DND-41 (cell line): Measurements from ENCODE around the gene CLDN19.

Source experiments
- ATAC-seq: fragments of 200-7000 bp; cut with Tn5 transposase; 3 replicates; pipeline ENCODE4 v1.9.1; 2021; ENCODE audit warnings: low read depth; ENCODE audit not compliant: insufficient read depth
- DNase-seq: peaks from one replicate; pipeline ENCODE4 v3.0.0-alpha.2; 2020
- H2AFZ ChIP-seq: 2 replicates; pipeline ENCODE4 v1.6.0; 2012; ENCODE audit warnings: low read depth, low read length
- H3K27ac ChIP-seq: 2 replicates; pipeline ENCODE4 v1.5.1; 2012; ENCODE audit warnings: low read length, inconsistent platforms
- H3K27me3 ChIP-seq: fragments of 200-600 bp; sonication (generic); 2 replicates; pipeline ENCODE4 v1.6.0; 2012; ENCODE audit warnings: low read length, mild to moderate bottlenecking, inconsistent platforms; ENCODE audit not compliant: insufficient read depth, poor library complexity
- H3K36me3 ChIP-seq: 2 replicates; pipeline ENCODE4 v1.5.1; 2012; ENCODE audit warnings: low read length, inconsistent platforms; ENCODE audit not compliant: insufficient read depth
- H3K4me1 ChIP-seq: 2 replicates; pipeline ENCODE4 v1.5.1; 2012; ENCODE audit warnings: mild to moderate bottlenecking, low read length; ENCODE audit not compliant: insufficient read depth
- H3K4me2 ChIP-seq: 2 replicates; pipeline ENCODE4 v1.6.0; 2012; ENCODE audit warnings: mild to moderate bottlenecking, moderate library complexity, low read length, inconsistent platforms; ENCODE audit not compliant: insufficient read depth
- H3K4me3 ChIP-seq, 2 experiments: fragments of 200-600 bp in 1 of 2; shearing (Covaris generic) in 1 of 2; 2 replicates each; pipeline ENCODE4 v1.5.1; 2012 to 2016; ENCODE audit warnings: inconsistent platforms in 2 of 2, low read length in 2 of 2, mild to moderate bottlenecking in 2 of 2, low read depth in 1 of 2, moderate library complexity in 1 of 2
- H3K79me2 ChIP-seq: 2 replicates; pipeline ENCODE4 v1.6.0; 2012; ENCODE audit warnings: low read length, inconsistent platforms; ENCODE audit not compliant: insufficient read depth
- H3K9ac ChIP-seq: 2 replicates; pipeline ENCODE4 v1.6.0; 2012; ENCODE audit warnings: low read depth, mild to moderate bottlenecking, inconsistent platforms, low read length, moderate library complexity
- H3K9me3 ChIP-seq: 2 replicates; pipeline ENCODE4 v1.5.1; 2012; ENCODE audit warnings: low read length, moderate library complexity, mild to moderate bottlenecking, inconsistent platforms; ENCODE audit not compliant: insufficient read depth, severe bottlenecking
- H4K20me1 ChIP-seq: 2 replicates; pipeline ENCODE4 v1.6.0; 2012; ENCODE audit warnings: low read length; ENCODE audit not compliant: insufficient read depth
- CTCF ChIP-seq: IDR thresholded peaks from 2 replicates; pipeline ENCODE4 v1.5.1; 2012; ENCODE audit warnings: borderline replicate concordance, low read length, moderate library complexity, mild to moderate bottlenecking; ENCODE audit not compliant: poor library complexity, severe bottlenecking; ENCODE audit errors: extremely low read depth
- EZH2 ChIP-seq: IDR thresholded peaks from 3 replicates; pipeline ENCODE4 v1.6.1; 2012; ENCODE audit warnings: borderline replicate concordance, low read depth, mild to moderate bottlenecking, moderate library complexity, low read length, inconsistent platforms; ENCODE audit not compliant: severe bottlenecking

The CLDN19 gene

GRCh38 chr1:42780176-42780575 lies 40.1 kb upstream of the CLDN19 start:
- DNase-seq (no peak), ATAC-seq (no peak)
- Histone ChIP-seq H3K36me3 (peaks cover 50% of the 10 kb centered on the region), H3K79me2 (no peaks in the 10 kb centered on the region), H3K27ac (no peak overlapping the region), H3K27me3 (no peaks in the 10 kb centered on the region), H2AFZ (no peak overlapping the region), H3K4me2 (no peak overlapping the region), H3K4me3 (no peak overlapping the region), H3K4me1 (no peaks in the 10 kb centered on the region), H3K9me3 (no peaks in the 10 kb centered on the region), H3K9ac (no peak overlapping the region), H4K20me1 (no peaks in the 10 kb centered on the region)
- TF ChIP-seq EZH2 (no peak), CTCF (no peak)

DNA sequence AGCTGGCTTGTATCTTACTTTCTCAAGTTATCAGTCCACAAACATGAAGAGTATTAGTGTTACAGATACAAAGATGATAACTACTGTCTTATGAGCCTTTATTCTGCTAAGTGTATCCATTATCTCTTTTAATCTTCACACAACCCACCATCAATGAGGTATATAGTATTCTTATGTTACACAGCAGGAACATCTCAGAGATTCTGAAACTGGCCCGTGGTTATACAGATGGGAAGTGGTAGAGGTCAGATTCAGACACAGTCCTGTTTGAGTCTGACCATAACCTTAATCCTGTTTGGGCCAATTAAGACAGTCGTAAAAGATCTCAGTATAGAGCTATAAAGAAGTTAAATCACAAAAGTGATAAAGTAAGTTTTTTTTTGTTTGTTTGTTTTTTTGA lies 39.7 kb upstream of the CLDN19 start:
- H3K9me3 ChIP-seq: no peaks in the 10 kb centered on the region
- no peak overlapping the region for H3K27ac ChIP-seq
- H2AFZ ChIP-seq: no peak overlapping the region
- H3K79me2 ChIP-seq: no peaks in the 10 kb centered on the region
- no peak overlapping the region for H3K4me2 ChIP-seq
- no peaks in the 10 kb centered on the region for H3K4me1 ChIP-seq
- H3K9ac ChIP-seq: no peak overlapping the region
- H3K36me3 ChIP-seq: peaks cover 55% of the 10 kb centered on the region
- TF ChIP-seq EZH2: no peak
- TF ChIP-seq CTCF: no peak
- no peak for ATAC-seq
- no peak overlapping the region for H3K4me3 ChIP-seq
- H3K27me3 ChIP-seq: no peaks in the 10 kb centered on the region
- H4K20me1 ChIP-seq: no peaks in the 10 kb centered on the region
- DNase-seq: no peak

GRCh38 chr1:42777852-42778251 lies 37.8 kb upstream of the CLDN19 start:
- ATAC-seq: peak; percentile 72
- Histone ChIP-seq H3K36me3 (peaks cover 64% of the 10 kb centered on the region), H3K9ac (no peak overlapping the region), H3K4me1 (no peaks in the 10 kb centered on the region), H2AFZ (no peak overlapping the region), H4K20me1 (no peaks in the 10 kb centered on the region), H3K79me2 (peaks cover 4% of the 10 kb centered on the region), H3K9me3 (no peaks in the 10 kb centered on the region), H3K4me3 (no peak overlapping the region), H3K4me2 (no peak overlapping the region), H3K27ac (no peak overlapping the region), H3K27me3 (no peaks in the 10 kb centered on the region)
- TF ChIP-seq CTCF (peak; percentile 78), EZH2 (no peak)
- peak; percentile 34 for DNase-seq

- Histone ChIP-seq H2AFZ (no peak overlapping the region), H3K4me2 (no peak overlapping the region), H3K27ac (no peak overlapping the region), H3K9ac (no peak overlapping the region), H3K9me3 (no peaks in the 10 kb centered on the region), H3K36me3 (peaks cover 60% of the 10 kb centered on the region), H3K4me3 (no peak overlapping the region), H3K4me1 (no peaks in the 10 kb centered on the region), H3K27me3 (no peaks in the 10 kb centered on the region), H3K79me2 (peaks cover 10% of the 10 kb centered on the region), H4K20me1 (no peaks in the 10 kb centered on the region)
- DNase-seq: no peak
- no peak for ATAC-seq
- TF ChIP-seq EZH2: no peak
- TF ChIP-seq CTCF: no peak
Observed at GRCh38 chr1:42776502-42776901, 36.5 kb upstream of the CLDN19 start.
